ENCODE results near the gene ERI3.

Gene ERI3

DNA sequence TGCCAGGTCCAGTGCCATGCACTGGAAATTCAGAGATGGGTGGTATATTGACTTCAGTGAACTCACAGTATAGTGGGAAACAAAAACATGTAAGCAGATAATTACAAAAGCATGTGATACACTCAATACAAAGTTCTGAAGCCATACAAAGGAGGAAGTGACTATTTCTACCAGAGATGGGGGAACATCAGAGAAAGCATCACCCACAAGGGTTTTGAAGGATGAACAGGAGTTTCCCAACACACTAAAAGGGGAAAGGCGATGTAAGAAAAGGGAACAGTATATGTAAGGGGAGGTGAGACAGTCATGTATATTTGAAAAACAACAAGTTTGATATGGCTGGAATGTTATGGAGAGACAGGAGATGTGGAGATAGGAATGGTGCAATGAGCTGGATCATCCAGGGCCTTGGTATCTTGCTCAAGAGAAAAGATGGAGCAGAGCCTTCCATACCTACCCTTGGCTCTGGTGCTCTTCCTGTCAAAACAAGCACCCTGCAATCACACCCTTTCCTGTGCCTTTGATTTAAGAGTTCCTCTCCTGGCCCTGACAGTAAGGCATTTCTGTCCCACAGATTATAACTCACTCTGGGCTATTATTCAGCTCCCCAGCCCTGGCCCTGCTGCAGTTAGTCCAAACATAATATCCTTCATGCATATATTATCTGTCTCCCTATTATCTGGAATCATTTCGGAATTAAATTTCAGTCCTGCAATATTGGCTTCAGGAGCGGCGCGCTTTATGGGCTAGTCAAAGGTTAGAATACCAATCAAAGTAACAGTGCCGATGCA is 81.3 kb downstream of the ERI3 start:
- H3K9me3 ChIP-seq = no peaks in the 10 kb centered on the region

DNA sequence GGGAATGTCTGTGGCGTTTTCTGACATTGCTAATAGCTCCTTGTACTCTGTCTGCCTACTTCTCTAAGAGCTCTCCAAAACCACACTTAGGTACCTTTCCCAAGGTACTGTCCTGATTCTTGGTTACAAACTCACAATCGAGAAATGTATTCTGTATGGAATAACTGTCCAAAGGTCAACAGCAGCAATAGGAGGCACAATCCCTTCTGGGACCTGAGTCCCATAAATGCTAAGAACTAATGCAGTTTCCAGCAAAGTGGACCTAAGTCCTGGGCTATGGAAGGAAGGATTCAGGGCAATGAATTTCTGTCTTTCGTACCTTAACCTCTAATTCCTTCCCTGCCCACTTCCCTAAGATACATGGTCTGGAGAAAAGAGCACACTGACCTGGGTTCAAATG is 82.1 kb downstream of the ERI3 start:
- no peak overlapping the region for H3K4me3 ChIP-seq (ENCODE audit: low read depth in 1 of 2, low read length in 1 of 2)
- no peaks in the 10 kb centered on the region for H3K9me3 ChIP-seq
- H3K36me3 ChIP-seq = no peaks in the 10 kb centered on the region
- TF ChIP-seq, protein P1, sequence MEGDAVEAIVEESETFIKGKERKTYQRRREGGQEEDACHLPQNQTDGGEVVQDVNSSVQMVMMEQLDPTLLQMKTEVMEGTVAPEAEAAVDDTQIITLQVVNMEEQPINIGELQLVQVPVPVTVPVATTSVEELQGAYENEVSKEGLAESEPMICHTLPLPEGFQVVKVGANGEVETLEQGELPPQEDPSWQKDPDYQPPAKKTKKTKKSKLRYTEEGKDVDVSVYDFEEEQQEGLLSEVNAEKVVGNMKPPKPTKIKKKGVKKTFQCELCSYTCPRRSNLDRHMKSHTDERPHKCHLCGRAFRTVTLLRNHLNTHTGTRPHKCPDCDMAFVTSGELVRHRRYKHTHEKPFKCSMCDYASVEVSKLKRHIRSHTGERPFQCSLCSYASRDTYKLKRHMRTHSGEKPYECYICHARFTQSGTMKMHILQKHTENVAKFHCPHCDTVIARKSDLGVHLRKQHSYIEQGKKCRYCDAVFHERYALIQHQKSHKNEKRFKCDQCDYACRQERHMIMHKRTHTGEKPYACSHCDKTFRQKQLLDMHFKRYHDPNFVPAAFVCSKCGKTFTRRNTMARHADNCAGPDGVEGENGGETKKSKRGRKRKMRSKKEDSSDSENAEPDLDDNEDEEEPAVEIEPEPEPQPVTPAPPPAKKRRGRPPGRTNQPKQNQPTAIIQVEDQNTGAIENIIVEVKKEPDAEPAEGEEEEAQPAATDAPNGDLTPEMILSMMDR (IDR thresholded peaks at IDR 0.05) = no peak
- no peak overlapping the region for H3K27ac ChIP-seq
- H3K4me1 ChIP-seq (ENCODE audit: control insufficient read depth in 1 of 2, insufficient read depth in 1 of 2, low read depth in 1 of 2, low read length in 1 of 2) = peaks cover 4 to 5% of the 10 kb centered on the region in 2 experiments
- no peaks in the 10 kb centered on the region for H3K27me3 ChIP-seq

More for the DNA sequence above, 81.3 kb downstream of the ERI3 start:
- TF ChIP-seq, protein P1 (IDR thresholded peaks at IDR 0.05) = no peak
- H3K27me3 ChIP-seq = no peaks in the 10 kb centered on the region
- H3K36me3 ChIP-seq = no peaks in the 10 kb centered on the region
- peaks cover 4 to 5% of the 10 kb centered on the region in 2 experiments for H3K4me1 ChIP-seq (ENCODE audit: control insufficient read depth in 1 of 2, insufficient read depth in 1 of 2, low read depth in 1 of 2, low read length in 1 of 2)
- no peak overlapping the region for H3K27ac ChIP-seq
- no peak overlapping the region for H3K4me3 ChIP-seq (ENCODE audit: low read depth in 1 of 2, low read length in 1 of 2)

DNA sequence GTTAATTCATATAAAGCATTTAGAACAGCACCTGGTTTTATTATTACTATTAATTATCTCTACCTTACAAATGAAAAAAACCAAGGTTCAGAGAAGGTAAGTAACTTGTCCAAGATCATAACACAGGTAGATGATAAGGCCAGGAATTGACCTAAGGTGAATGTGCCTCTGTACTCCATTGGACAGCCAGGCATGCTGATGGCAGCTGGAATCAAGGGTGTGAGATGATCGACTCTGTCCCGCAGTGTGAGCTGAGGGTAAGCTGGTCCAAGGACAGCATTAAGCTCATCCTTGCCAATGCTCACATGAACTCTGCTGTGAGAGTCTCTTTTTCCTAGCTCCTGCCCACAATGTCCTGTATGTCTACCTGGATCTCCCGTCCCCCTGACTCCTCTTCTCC is 83.4 kb downstream of the ERI3 start:
- H3K27me3 ChIP-seq = no peaks in the 10 kb centered on the region
- no peak overlapping the region for H3K27ac ChIP-seq
- no peak overlapping the region for H3K4me3 ChIP-seq (ENCODE audit: low read depth in 1 of 2, low read length in 1 of 2)
- no peaks in the 10 kb centered on the region for H3K9me3 ChIP-seq
- TF ChIP-seq, protein P1 (IDR thresholded peaks at IDR 0.05) = no peak
- H3K4me1 ChIP-seq (ENCODE audit: control insufficient read depth in 1 of 2, insufficient read depth in 1 of 2, low read depth in 1 of 2, low read length in 1 of 2) = peaks cover 4 to 5% of the 10 kb centered on the region in 2 experiments
- H3K36me3 ChIP-seq = no peaks in the 10 kb centered on the region

DNA sequence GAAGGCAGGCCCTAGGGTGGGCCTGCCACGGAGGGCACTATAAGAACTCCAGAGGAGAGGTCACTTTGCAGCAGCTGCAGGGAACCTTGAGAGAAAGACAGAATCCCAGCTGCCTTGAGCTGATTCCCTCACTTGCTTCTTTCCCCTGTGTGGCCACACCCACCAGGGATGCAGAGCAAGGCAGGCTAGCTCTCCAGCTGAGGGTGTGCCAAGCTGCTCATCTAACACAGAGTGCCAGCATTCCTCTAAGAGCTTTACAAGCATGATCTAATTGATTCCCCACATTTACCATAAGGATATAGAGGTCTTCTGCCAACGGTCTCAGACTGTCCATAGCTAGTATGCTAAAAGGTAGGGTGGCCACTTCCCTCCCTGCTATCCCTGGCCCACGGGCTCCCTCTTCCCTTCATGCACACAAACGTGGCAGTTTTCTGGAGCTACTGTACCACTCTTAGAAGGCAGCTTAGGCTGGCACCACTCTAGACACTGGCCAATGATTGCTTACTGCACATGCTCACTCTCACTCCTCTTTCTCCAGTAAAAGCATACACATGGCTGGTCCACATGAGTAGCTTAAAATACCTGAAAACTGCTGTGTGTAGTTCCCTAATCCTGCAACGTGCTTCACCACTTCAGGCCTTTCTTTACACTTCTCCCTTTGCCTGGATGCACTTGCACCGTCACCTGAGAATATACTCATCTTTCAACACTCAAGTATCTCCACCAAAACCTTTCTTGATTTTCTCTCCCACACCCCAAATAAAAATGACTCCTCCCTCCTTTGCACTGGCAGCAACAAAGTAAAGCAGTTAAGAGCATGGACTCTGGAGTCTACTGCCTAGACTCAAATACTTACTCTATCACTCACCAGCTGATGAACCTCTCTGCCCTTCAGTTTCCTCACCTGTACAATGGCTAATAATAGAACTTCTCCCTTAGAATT is 84.1 kb downstream of the ERI3 start:
- Histone ChIP-seq H3K27ac (no peak overlapping the region), H3K36me3 (no peaks in the 10 kb centered on the region), H3K27me3 (no peaks in the 10 kb centered on the region), H3K4me1 (ENCODE audit: control insufficient read depth in 1 of 2, insufficient read depth in 1 of 2, low read depth in 1 of 2, low read length in 1 of 2) (peaks cover 3% of the 10 kb centered on the region in 2 experiments), H3K4me3 (ENCODE audit: low read depth in 1 of 2, low read length in 1 of 2) (no peak overlapping the region), H3K9me3 (no peaks in the 10 kb centered on the region)
- TF ChIP-seq, protein P1 (IDR thresholded peaks at IDR 0.05) = no peak

DNA sequence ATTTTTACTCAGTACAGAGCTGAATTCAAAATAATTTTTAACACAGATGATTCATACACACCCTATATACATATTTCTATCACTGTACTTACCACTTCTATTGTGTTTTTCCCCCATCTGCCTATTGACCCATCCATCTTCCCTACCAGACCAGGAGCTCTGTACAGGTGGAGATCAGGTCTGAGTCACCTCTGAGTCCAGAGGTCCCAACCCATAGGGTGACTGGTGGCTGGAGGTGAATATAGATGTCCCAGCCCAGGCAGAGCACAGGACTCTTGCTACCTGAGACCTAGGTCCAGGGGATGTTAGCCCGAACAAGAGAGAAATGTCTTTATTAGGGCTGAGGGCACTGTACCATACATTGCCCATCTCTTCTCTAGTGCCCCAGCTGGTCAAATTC is 87.0 kb downstream of the ERI3 start:
- H3K4me1 ChIP-seq (ENCODE audit: control insufficient read depth in 1 of 2, insufficient read depth in 1 of 2, low read depth in 1 of 2, low read length in 1 of 2) = peaks cover 9 to 10% of the 10 kb centered on the region in 2 experiments
- H3K9me3 ChIP-seq = no peaks in the 10 kb centered on the region
- no peaks in the 10 kb centered on the region for H3K27me3 ChIP-seq
- TF ChIP-seq, protein P1 (IDR thresholded peaks at IDR 0.05) = no peak
- no peaks in the 10 kb centered on the region for H3K36me3 ChIP-seq
- no peak overlapping the region for H3K4me3 ChIP-seq (ENCODE audit: low read depth in 1 of 2, low read length in 1 of 2)
- no peak overlapping the region for H3K27ac ChIP-seq
